HCT116 (cell line): ENCODE measurements around the gene CHEK2. TPM values are rescaled to one million over a fixed set of nuclear protein-coding genes. Genes with fewer than 3 reads are reported as not detected.

Source experiments
- ATAC-seq: fragments of 200-7000 bp; cut with Tn5 transposase; 2 replicates; pipeline ENCODE4 v1.9.1; 2020; ENCODE audit warnings: mild to moderate bottlenecking, moderate library complexity
- BruUV-seq: library from RNA; stranded (reverse); fragments of 400-500 nt; replicated peaks from 2 replicates; lab custom pipeline; 2021; lab: Mats Ljungman, UMichigan
- CTCF ChIA-PET: fragments of 300-600 bp; sonication (Branson Sonifier 250); formaldehyde crosslinking; loops from one replicate; lab custom pipeline; 2021; ENCODE audit warnings: antibody characterized with exemption; lab: Charles Lee
- POLR2A ChIA-PET: fragments of 300-600, 350-600 bp; sonication (Branson Sonifier 250); formaldehyde crosslinking; loops from one replicate; lab custom pipeline; 2021; ENCODE audit warnings: antibody characterized with exemption; lab: Charles Lee
- RAD21 ChIA-PET, 2 experiments: fragments of 300-600 bp; sonication (Branson Sonifier 250); formaldehyde crosslinking; loops; one replicate each; lab custom pipeline; 2023; ENCODE audit warnings: low total read pairs in 2 of 2; ENCODE audit not compliant: uncharacterized antibody in 2 of 2, unreplicated experiment in 2 of 2, low non-redundant PET in 1 of 2; lab: Charles Lee
- DNase-seq: peaks from one replicate; pipeline ENCODE4 v3.0.0-alpha.2; 2010; ENCODE audit warnings: low read depth, low spot score
- H2AFZ ChIP-seq: fragments of 200-600 bp; shearing (Covaris generic), sonication (generic); 2 replicates; pipeline ENCODE4 v1.6.1; 2017; ENCODE audit warnings: low read depth, mixed run types, mixed read lengths, antibody characterized with exemption, low read length; ENCODE audit not compliant: poor library complexity, severe bottlenecking
- H3K27ac ChIP-seq: 2 replicates; pipeline ENCODE4 v1.5.1; 2012; ENCODE audit warnings: low read depth, low read length
- H3K27me3 ChIP-seq: fragments of 200-600 bp; sonication (generic); 2 replicates; pipeline ENCODE4 v1.6.1; 2016; ENCODE audit warnings: mixed run types, low read length, mixed read lengths; ENCODE audit not compliant: insufficient read depth
- H3K36me3 ChIP-seq, 2 experiments: fragments of 200-500 bp in 1 of 2; fragments of 200-600 bp in 1 of 2; sonication (Bioruptor generic) in 1 of 2; sonication (generic) in 1 of 2; 2 replicates each; pipeline versions ENCODE4 v1.5.1 to v1.6.1; 2014 to 2016; ENCODE audit warnings: low read length in 2 of 2, inconsistent platforms in 1 of 2, mixed read lengths in 1 of 2, mixed run types in 1 of 2; ENCODE audit not compliant: insufficient read depth in 2 of 2, control insufficient read depth in 1 of 2
- H3K4me1 ChIP-seq, 2 experiments: fragments of 200-600 bp in 1 of 2; sonication (generic) in 1 of 2; 2 replicates each; pipeline versions ENCODE4 v1.5.1 to v1.6.1; 2012 to 2017; ENCODE audit warnings: low read length in 2 of 2, inconsistent platforms in 1 of 2, mild to moderate bottlenecking in 1 of 2, mixed read lengths in 1 of 2, mixed run types in 1 of 2, moderate library complexity in 1 of 2; ENCODE audit not compliant: insufficient read depth in 2 of 2, control insufficient read depth in 1 of 2
- H3K4me2 ChIP-seq: fragments of 200-600 bp; sonication (generic); 2 replicates; pipeline ENCODE4 v1.6.1; 2017; ENCODE audit warnings: mixed run types, low read length, mixed read lengths
- H3K4me3 ChIP-seq, 2 experiments: fragments of 200-600 bp in 1 of 2; sonication (generic) in 1 of 2; replicated peaks in 1 of 2; 2 replicates each; pipeline ENCODE4 v1.5.1; 2011 to 2016; ENCODE audit warnings: low read length in 2 of 2, control low read depth in 1 of 2, low read depth in 1 of 2, mild to moderate bottlenecking in 1 of 2, mixed read lengths in 1 of 2, mixed run types in 1 of 2
- H3K79me2 ChIP-seq: fragments of 200-600 bp; sonication (generic); 2 replicates; pipeline ENCODE4 v1.6.1; 2017; ENCODE audit warnings: mild to moderate bottlenecking, mixed run types, low read length, moderate library complexity, mixed read lengths; ENCODE audit not compliant: insufficient read depth
- H3K9ac ChIP-seq: fragments of 200-600 bp; sonication (generic); 2 replicates; pipeline ENCODE4 v1.6.1; 2016; ENCODE audit warnings: low read length, mixed read lengths
- H3K9me2 ChIP-seq: fragments of 200-600 bp; sonication (generic), shearing (Covaris generic); 2 replicates; pipeline ENCODE4 v1.6.1; 2017; ENCODE audit warnings: mixed run types, mild to moderate bottlenecking, moderate library complexity; ENCODE audit not compliant: insufficient read depth
- H3K9me3 ChIP-seq, 2 experiments: fragments of 200-500 bp in 1 of 2; fragments of 200-600 bp in 1 of 2; sonication (Bioruptor generic) in 1 of 2; sonication (generic) in 1 of 2; 2 replicates each; pipeline ENCODE4 v1.6.1; 2014 to 2017; ENCODE audit warnings: low read length in 2 of 2, mixed read lengths in 2 of 2, inconsistent platforms in 1 of 2, low read depth in 1 of 2, mild to moderate bottlenecking in 1 of 2, mixed run types in 1 of 2, moderate library complexity in 1 of 2; ENCODE audit not compliant: control insufficient read depth in 1 of 2, insufficient read depth in 1 of 2
- H4K20me1 ChIP-seq: fragments of 200-600 bp; sonication (generic), shearing (Covaris generic); 2 replicates; pipeline ENCODE4 v1.6.1; 2017; ENCODE audit warnings: mixed run types, mild to moderate bottlenecking, moderate library complexity; ENCODE audit not compliant: insufficient read depth
- CBX3 ChIP-seq: IDR thresholded peaks from 2 replicates; pipeline ENCODE4 v1.6.1; 2012; ENCODE audit warnings: low read depth
- CTCF ChIP-seq, 3 experiments: fragments of 200-600 bp in 1 of 3; sonication (generic) in 1 of 3; IDR thresholded peaks in 2 of 3; conservative IDR thresholded peaks in 1 of 3; 2 replicates each; pipeline ENCODE4 v1.5.1; 2012 to 2017; ENCODE audit warnings: low read depth in 2 of 3, low read length in 2 of 3, antibody characterized with exemption in 1 of 3, borderline replicate concordance in 1 of 3, control low read depth in 1 of 3, mild to moderate bottlenecking in 1 of 3, mixed read lengths in 1 of 3, mixed run types in 1 of 3, moderate library complexity in 1 of 3; ENCODE audit not compliant: insufficient read depth in 1 of 3
- ELF1 ChIP-seq: IDR thresholded peaks from 2 replicates; pipeline ENCODE4 v1.6.1; 2012; ENCODE audit warnings: low read depth, borderline replicate concordance
- EZH2 ChIP-seq: fragments of 200-600 bp; sonication (generic); IDR thresholded peaks from 2 replicates; pipeline ENCODE4 v1.6.1; 2017; ENCODE audit warnings: antibody characterized with exemption, mixed run types
- EZH2phosphoT487 ChIP-seq: fragments of 200-600 bp; IDR thresholded peaks from 2 replicates; pipeline ENCODE4 v1.6.1; 2018; ENCODE audit warnings: antibody characterized with exemption, borderline replicate concordance
- JUND ChIP-seq: IDR thresholded peaks from 2 replicates; pipeline ENCODE4 v1.6.1; 2012
- MAX ChIP-seq: IDR thresholded peaks from 2 replicates; pipeline ENCODE4 v1.6.1; 2012
- POLR2A ChIP-seq: IDR thresholded peaks from 2 replicates; pipeline ENCODE4 v1.7.0; 2011; ENCODE audit warnings: borderline replicate concordance; ENCODE audit not compliant: insufficient read depth, insufficient read length; ENCODE audit errors: extremely low read depth
- SIN3A ChIP-seq: IDR thresholded peaks from 2 replicates; pipeline ENCODE4 v1.6.1; 2012; ENCODE audit warnings: low read depth
- SP1 ChIP-seq: IDR thresholded peaks from 2 replicates; pipeline ENCODE4 v1.6.1; 2012; ENCODE audit warnings: low read depth
- SRF ChIP-seq: IDR thresholded peaks from 2 replicates; pipeline ENCODE4 v1.6.1; 2012; ENCODE audit warnings: low read depth
- TCF7L2 ChIP-seq: IDR thresholded peaks from 2 replicates; pipeline ENCODE4 v1.7.0; 2011; ENCODE audit warnings: borderline replicate concordance, inconsistent platforms; ENCODE audit not compliant: insufficient read depth, insufficient read length; ENCODE audit errors: extremely low read depth
- YY1 ChIP-seq: IDR thresholded peaks from 2 replicates; pipeline ENCODE4 v1.6.1; 2011; ENCODE audit warnings: low read length, low read depth, moderate library complexity, mild to moderate bottlenecking; ENCODE audit not compliant: insufficient replicate concordance; ENCODE audit errors: extremely low read depth
- ZFX ChIP-seq: fragments of 450-650 bp; IDR thresholded peaks from 2 replicates; pipeline ENCODE4 v1.6.1; 2017
- intact Hi-C: fragments of 100-400 bp; cut with micrococcal nuclease; formaldehyde crosslinking; loops from 2 replicates; pipeline ENCODE4 v1.10.0; 2022
- total RNA-seq: library from RNA; stranded (reverse); gene quantifications from one replicate; pipeline ENCODE4 v1.2.1, GENCODE V29; 2021; ENCODE audit not compliant: unreplicated experiment
- TF ChIP-seq, protein P1 (sequence below): IDR thresholded peaks from 2 replicates; pipeline ENCODE4 v1.6.1; 2012
- TF ChIP-seq, protein P2 (sequence below): IDR thresholded peaks from 2 replicates; pipeline ENCODE4 v1.6.1; 2012; ENCODE audit warnings: low read depth

The CHEK2 gene
- total RNA-seq, 1 experiment from 2014 or later: 47.1 TPM

DNA sequence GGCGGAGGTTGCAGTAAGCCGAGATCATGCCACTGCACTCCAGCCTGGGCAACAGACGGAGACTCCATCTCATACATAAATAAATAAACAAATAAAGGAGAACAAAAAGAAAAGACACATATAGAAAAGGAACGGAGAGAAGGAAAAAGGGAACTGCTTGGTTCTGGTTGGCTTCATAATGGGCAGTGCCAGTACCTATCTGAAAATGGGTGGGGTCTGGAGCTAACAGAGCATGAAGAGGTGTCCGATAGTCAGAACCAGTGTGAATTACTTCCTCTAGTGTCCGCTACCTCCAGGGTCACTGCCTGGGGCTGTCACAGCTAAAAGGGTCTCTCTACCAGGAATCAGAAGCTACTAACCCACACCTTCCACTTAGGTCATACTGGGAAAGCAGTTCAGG is 34.8 kb downstream of the CHEK2 start:
- Histone ChIP-seq H3K27me3 (no peaks in the 10 kb centered on the region), H3K9me3 (no peaks in the 10 kb centered on the region), H2AFZ (no peak overlapping the region), H3K79me2 (no peaks in the 10 kb centered on the region), H3K4me3 (no peak overlapping the region), H3K27ac (no peak overlapping the region), H3K9ac (no peak overlapping the region), H3K4me1 (peaks cover 0 to 7% of the 10 kb centered on the region in 2 experiments; a peak in 2 of 4 replicates), H3K36me3 (peaks cover 16 to 24% of the 10 kb centered on the region in 2 experiments), H3K9me2 (no peaks in the 10 kb centered on the region), H4K20me1 (no peaks in the 10 kb centered on the region; the same call in 1 of the 2 replicates), H3K4me2 (no peak overlapping the region)
- no peak for TF ChIP-seq CTCF (IDR thresholded peaks at IDR 0.05 in 2 of 3, conservative IDR thresholded peaks at IDR 0.05 in 1 of 3; ENCODE audit: borderline replicate concordance in 1 of 3, insufficient read depth in 1 of 3, low read depth in 2 of 3, low read length in 2 of 3)
- TF ChIP-seq SIN3A: no peak
- TF ChIP-seq ELF1: no peak
- TF ChIP-seq JUND: no peak
- TF ChIP-seq, protein P1, sequence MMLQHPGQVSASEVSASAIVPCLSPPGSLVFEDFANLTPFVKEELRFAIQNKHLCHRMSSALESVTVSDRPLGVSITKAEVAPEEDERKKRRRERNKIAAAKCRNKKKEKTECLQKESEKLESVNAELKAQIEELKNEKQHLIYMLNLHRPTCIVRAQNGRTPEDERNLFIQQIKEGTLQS: no peak
- no peak for TF ChIP-seq EZH2
- no peak for TF ChIP-seq SRF
- no peak for TF ChIP-seq ZFX
- TF ChIP-seq YY1: no peak
- no peak for DNase-seq
- POLR2A ChIA-PET: no interaction called here
- ATAC-seq: no peak
- intact Hi-C loops: no loop called here
- BruUV-seq: no TSS peak
- CTCF ChIA-PET: no interaction called here
- RAD21 ChIA-PET: no interaction called here

DNA sequence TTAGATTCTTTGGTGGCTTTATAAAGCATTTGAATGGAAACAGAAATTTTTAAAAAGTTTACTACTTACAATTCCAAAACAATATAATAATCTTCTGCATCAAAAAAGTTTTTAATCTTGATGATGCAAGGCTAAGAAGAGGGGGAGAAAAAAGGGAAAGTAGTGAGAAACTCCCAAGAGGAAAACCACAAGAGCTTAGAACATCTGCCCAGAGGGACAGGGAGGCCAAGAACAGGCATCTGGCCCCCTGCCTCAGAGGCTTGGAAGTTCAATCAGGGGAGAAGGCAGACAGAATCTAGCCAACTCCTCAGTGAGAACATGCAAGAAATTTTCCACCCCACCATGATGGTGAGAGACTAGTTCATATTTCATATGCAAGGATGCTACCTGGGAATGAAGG is 38.2 kb downstream of the CHEK2 start:
- ChIA-PET CTCF (no interaction called here), POLR2A (no interaction called here), RAD21 (no interaction called here)
- H3K9ac ChIP-seq: no peak overlapping the region
- intact Hi-C loops: no loop called here
- BruUV-seq: no TSS peak
- no peak overlapping the region for H3K4me2 ChIP-seq
- ATAC-seq: no peak
- no peaks in the 10 kb centered on the region for H3K27me3 ChIP-seq
- H3K79me2 ChIP-seq: no peaks in the 10 kb centered on the region
- H2AFZ ChIP-seq: no peak overlapping the region
- no peak overlapping the region for H3K27ac ChIP-seq
- TF ChIP-seq SP1 (no peak), EZH2 (no peak), MAX (no peak), POLR2A (no peak), EZH2phosphoT487 (no peak), JUND (no peak), TCF7L2 (no peak), ZFX (no peak), CBX3 (no peak)
- TF ChIP-seq, protein P2, sequence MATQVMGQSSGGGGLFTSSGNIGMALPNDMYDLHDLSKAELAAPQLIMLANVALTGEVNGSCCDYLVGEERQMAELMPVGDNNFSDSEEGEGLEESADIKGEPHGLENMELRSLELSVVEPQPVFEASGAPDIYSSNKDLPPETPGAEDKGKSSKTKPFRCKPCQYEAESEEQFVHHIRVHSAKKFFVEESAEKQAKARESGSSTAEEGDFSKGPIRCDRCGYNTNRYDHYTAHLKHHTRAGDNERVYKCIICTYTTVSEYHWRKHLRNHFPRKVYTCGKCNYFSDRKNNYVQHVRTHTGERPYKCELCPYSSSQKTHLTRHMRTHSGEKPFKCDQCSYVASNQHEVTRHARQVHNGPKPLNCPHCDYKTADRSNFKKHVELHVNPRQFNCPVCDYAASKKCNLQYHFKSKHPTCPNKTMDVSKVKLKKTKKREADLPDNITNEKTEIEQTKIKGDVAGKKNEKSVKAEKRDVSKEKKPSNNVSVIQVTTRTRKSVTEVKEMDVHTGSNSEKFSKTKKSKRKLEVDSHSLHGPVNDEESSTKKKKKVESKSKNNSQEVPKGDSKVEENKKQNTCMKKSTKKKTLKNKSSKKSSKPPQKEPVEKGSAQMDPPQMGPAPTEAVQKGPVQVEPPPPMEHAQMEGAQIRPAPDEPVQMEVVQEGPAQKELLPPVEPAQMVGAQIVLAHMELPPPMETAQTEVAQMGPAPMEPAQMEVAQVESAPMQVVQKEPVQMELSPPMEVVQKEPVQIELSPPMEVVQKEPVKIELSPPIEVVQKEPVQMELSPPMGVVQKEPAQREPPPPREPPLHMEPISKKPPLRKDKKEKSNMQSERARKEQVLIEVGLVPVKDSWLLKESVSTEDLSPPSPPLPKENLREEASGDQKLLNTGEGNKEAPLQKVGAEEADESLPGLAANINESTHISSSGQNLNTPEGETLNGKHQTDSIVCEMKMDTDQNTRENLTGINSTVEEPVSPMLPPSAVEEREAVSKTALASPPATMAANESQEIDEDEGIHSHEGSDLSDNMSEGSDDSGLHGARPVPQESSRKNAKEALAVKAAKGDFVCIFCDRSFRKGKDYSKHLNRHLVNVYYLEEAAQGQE: no peak
- H3K36me3 ChIP-seq: peaks cover 6 to 12% of the 10 kb centered on the region in 2 experiments; a peak in 3 of 4 replicates
- no peak overlapping the region for H3K4me3 ChIP-seq
- no peaks in the 10 kb centered on the region for H3K9me2 ChIP-seq
- no peak for DNase-seq
- H4K20me1 ChIP-seq: no peaks in the 10 kb centered on the region
- H3K9me3 ChIP-seq: no peaks in the 10 kb centered on the region
- H3K4me1 ChIP-seq: no peaks in the 10 kb centered on the region
